Measurements from ENCODE around the gene NQO1. TPM values are rescaled to one million over a fixed set of nuclear protein-coding genes. Genes with fewer than 3 reads are reported as not detected.

The NQO1 gene
- total RNA-seq, 1 donor from 2014 or later, result 112 TPM

DNA sequence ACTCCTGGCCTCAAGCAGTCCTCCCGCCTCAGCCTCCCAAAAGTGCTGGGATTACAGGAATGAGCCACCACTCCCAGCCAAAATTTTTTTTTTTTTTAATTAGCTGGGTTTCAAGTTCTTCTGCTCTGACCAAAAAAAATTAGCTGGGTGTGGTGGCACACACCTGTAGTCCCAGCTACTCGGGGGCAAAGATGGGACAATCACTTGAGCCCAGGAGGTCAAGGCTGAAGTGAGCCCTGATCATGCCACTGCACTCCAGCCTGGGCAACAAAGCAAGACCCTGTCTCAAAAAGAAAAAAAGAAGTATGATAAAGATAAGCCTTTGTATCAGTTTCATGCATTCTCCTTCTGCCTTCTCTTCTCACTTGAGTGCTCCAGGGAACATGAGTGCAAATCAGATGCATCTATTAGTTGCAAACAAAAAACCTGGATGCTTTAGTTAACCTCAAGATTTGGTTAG is 1.9 kb downstream of the NQO1 start:
- H3K9me3 Mint-ChIP-seq, result no peaks in the 10 kb centered on the region
- peaks cover 23% of the 10 kb centered on the region for H3K4me1 Mint-ChIP-seq (ENCODE audit: unreplicated experiment)
- H3K36me3 Mint-ChIP-seq, result peaks cover 4% of the 10 kb centered on the region
- no peak for DNase-seq (ENCODE audit: extremely low spot score, unreplicated experiment)
- H3K27ac Mint-ChIP-seq, result peak overlapping the region; percentile 99
- TF ChIP-seq, protein P1, sequence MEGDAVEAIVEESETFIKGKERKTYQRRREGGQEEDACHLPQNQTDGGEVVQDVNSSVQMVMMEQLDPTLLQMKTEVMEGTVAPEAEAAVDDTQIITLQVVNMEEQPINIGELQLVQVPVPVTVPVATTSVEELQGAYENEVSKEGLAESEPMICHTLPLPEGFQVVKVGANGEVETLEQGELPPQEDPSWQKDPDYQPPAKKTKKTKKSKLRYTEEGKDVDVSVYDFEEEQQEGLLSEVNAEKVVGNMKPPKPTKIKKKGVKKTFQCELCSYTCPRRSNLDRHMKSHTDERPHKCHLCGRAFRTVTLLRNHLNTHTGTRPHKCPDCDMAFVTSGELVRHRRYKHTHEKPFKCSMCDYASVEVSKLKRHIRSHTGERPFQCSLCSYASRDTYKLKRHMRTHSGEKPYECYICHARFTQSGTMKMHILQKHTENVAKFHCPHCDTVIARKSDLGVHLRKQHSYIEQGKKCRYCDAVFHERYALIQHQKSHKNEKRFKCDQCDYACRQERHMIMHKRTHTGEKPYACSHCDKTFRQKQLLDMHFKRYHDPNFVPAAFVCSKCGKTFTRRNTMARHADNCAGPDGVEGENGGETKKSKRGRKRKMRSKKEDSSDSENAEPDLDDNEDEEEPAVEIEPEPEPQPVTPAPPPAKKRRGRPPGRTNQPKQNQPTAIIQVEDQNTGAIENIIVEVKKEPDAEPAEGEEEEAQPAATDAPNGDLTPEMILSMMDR (conservative IDR thresholded peaks at IDR 0.05), result no peak
- peak overlapping the region; percentile 95 for H3K4me3 Mint-ChIP-seq
- no peaks in the 10 kb centered on the region for H3K27me3 Mint-ChIP-seq

DNA sequence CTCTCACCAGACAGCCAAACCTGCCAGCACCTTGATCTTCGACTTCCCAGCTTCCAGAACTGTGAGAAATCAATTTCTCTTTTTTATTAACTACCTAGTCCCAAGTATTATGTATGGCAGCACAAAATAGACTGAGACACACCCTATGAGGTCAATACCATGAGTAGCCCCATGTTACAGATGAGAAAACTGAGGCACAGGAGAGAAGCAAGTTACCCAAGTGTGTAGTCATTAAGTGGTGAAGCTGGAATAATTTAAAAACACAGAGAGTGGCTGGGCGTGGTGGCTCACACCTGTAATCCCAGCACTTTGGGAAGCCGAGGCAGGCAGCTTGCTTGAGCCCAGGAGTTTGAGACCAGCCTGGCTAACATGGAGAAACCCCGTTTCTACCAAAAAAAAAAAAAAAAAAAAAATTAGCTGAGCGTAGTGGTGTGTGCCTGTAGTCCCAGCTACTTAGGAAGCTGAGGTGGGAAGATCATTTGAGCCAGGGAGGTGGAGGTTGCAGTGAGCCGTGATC is 4.9 kb downstream of the NQO1 start:
- Mint-ChIP-seq H3K36me3 (peaks cover 7% of the 10 kb centered on the region), H3K4me1 (ENCODE audit: unreplicated experiment) (peaks cover 16% of the 10 kb centered on the region), H3K4me3 (no peak overlapping the region), H3K27ac (peak overlapping the region; percentile 46), H3K9me3 (no peaks in the 10 kb centered on the region), H3K27me3 (no peaks in the 10 kb centered on the region)
- TF ChIP-seq, protein P1 (conservative IDR thresholded peaks at IDR 0.05), result no peak
- peak; percentile 11 for DNase-seq (ENCODE audit: extremely low spot score, unreplicated experiment)

DNA sequence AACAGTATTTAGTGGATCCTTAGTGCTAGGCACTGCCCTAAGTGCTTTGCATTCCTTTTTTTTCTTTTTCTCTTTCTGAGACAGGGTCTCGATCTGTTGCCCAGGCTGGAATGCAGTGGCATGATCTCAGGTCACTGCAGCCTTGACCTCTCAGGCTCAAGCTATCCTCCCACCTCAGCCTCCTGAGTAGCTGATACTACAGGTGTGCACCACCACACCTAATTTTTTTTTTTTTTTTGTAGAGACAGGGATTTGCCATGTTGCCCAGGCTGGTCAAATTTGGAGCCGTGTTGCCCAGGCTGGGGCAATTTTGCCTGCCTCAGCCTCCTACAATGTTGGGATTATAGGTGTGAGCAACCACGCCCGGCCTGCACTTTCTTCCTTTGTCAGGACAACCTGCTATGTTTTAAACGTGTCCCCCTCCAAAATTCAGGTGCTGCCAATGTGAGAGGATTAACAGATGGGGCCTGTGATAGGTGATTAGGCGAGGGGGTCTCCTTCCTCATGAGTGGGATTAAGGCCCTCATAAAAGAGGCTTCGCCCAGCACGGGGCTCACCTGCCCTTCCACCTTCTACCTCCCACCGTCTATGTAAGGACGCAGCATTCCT is 5.4 kb downstream of the NQO1 start:
- DNase-seq (ENCODE audit: extremely low spot score, unreplicated experiment), result peak; percentile 29
- peaks cover 7% of the 10 kb centered on the region for H3K36me3 Mint-ChIP-seq
- H3K27me3 Mint-ChIP-seq, result no peaks in the 10 kb centered on the region
- H3K27ac Mint-ChIP-seq, result peak overlapping the region; percentile 46
- H3K4me1 Mint-ChIP-seq (ENCODE audit: unreplicated experiment), result peaks cover 11% of the 10 kb centered on the region
- H3K4me3 Mint-ChIP-seq, result no peak overlapping the region
- H3K9me3 Mint-ChIP-seq, result no peaks in the 10 kb centered on the region
- TF ChIP-seq, protein P1 (conservative IDR thresholded peaks at IDR 0.05), result no peak

DNA sequence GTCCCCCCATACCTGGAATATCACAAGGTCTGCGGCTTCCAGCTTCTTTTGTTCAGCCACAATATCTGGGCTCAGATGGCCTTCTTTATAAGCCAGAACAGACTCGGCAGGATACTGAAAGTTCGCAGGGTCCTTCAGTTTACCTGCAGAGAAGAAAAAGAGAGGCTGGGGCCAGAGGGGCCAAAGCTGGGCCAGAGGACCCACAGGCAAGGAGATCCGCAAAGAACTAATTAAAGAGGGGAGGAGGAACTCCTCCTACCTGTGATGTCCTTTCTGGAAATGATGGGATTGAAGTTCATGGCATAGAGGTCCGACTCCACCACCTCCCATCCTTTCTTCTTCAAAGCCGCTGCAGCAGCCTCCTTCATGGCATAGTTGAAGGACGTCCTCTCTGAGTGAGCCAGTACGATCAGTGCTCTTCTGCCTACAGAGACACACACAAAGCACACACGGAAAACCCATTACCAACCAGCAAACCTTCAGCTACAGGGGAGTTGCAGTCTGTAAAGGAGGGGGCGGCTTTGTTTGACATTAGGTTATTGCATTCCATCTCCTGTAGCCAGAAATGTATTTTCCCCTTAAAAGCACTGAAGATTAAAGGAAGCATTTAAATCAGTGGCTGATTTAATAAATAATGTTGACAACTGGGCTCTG is 8.1 kb downstream of the NQO1 start:
- peak overlapping the region; percentile 53 for H3K27ac Mint-ChIP-seq
- TF ChIP-seq, protein P1 (conservative IDR thresholded peaks at IDR 0.05), result no peak
- no peaks in the 10 kb centered on the region for H3K27me3 Mint-ChIP-seq
- peaks cover 11% of the 10 kb centered on the region for H3K36me3 Mint-ChIP-seq
- H3K4me1 Mint-ChIP-seq (ENCODE audit: unreplicated experiment), result no peaks in the 10 kb centered on the region
- H3K4me3 Mint-ChIP-seq, result no peak overlapping the region
- H3K9me3 Mint-ChIP-seq, result no peaks in the 10 kb centered on the region
- DNase-seq (ENCODE audit: extremely low spot score, unreplicated experiment), result peak; percentile 20

DNA sequence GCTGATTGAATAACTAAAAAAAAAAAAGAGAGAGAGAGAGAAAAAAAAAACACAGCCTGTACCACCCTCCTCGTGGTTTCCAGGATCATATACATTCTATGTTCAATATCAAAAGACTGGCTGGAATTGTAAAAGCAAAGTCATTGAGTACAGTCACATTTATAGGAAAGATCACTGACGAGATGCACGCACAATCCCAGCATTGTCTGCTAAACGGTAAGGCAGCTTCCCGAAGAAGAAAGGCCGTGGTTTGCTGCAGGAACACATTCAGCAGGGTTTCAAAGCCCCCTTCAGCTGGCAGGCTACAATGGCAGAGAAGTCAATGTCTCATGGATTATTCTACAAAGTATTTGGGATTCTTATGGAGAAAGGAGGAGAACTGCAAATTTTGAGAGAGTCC is 9.3 kb downstream of the NQO1 start:
- H3K36me3 Mint-ChIP-seq, result peaks cover 11% of the 10 kb centered on the region
- H3K4me1 Mint-ChIP-seq (ENCODE audit: unreplicated experiment), result no peaks in the 10 kb centered on the region
- no peaks in the 10 kb centered on the region for H3K27me3 Mint-ChIP-seq
- H3K9me3 Mint-ChIP-seq, result no peaks in the 10 kb centered on the region
- no peak overlapping the region for H3K4me3 Mint-ChIP-seq
- TF ChIP-seq, protein P1 (conservative IDR thresholded peaks at IDR 0.05), result no peak
- DNase-seq (ENCODE audit: extremely low spot score, unreplicated experiment), result no peak
- no peak overlapping the region for H3K27ac Mint-ChIP-seq
